GM23338 (cell line): ENCODE data around the gene LINC00632. TPM values are rescaled to one million over a fixed set of nuclear protein-coding genes. Genes with fewer than 3 reads are reported as not detected.
A peak's percentile ranks its signal among the peaks of the same experiment; 100 is the strongest.

Experiments
- ATAC-seq: fragments of 200-7000 bp; cut with Tn5 transposase; 3 replicates; pipeline ENCODE4 v1.9.1; 2020
- DNase-seq: peaks from one replicate; pipeline ENCODE4 v3.0.0-alpha.2; 2015; ENCODE audit warnings: low spot score
- H2AFZ ChIP-seq: fragments of 200-600 bp; sonication (generic); 2 replicates; pipeline ENCODE4 v1.8.0; 2016; ENCODE audit warnings: antibody characterized with exemption, mild to moderate bottlenecking, moderate library complexity
- H3F3A ChIP-seq: fragments of 200-600 bp; sonication (generic); replicated peaks from 2 replicates; pipeline ENCODE4 v1.8.0; 2017; ENCODE audit warnings: antibody characterized with exemption, mixed run types, low read depth
- H3K27ac ChIP-seq: fragments of 200-600 bp; sonication (generic); 2 replicates; pipeline ENCODE4 v1.6.1; 2016; ENCODE audit warnings: low read depth
- H3K27me3 ChIP-seq: fragments of 200-600 bp; sonication (generic); 2 replicates; pipeline ENCODE4 v1.8.0; 2016; ENCODE audit warnings: mild to moderate bottlenecking, mixed run types, moderate library complexity; ENCODE audit not compliant: insufficient read depth
- H3K36me3 ChIP-seq: fragments of 200-600 bp; sonication (generic); 2 replicates; pipeline ENCODE4 v1.8.0; 2016; ENCODE audit warnings: mild to moderate bottlenecking; ENCODE audit not compliant: insufficient read depth
- H3K4me1 ChIP-seq: fragments of 200-600 bp; sonication (generic); 2 replicates; pipeline ENCODE4 v1.8.0; 2016; ENCODE audit warnings: mild to moderate bottlenecking, moderate library complexity; ENCODE audit not compliant: insufficient read depth
- H3K4me2 ChIP-seq: fragments of 200-600 bp; sonication (generic); 2 replicates; pipeline ENCODE4 v1.7.1; 2017; ENCODE audit warnings: mixed run types
- H3K4me3 ChIP-seq: fragments of 200-600 bp; sonication (generic); 2 replicates; pipeline ENCODE4 v1.6.1; 2016; ENCODE audit warnings: mixed run types
- H3K79me2 ChIP-seq: fragments of 200-600 bp; sonication (generic); replicated peaks from 2 replicates; pipeline ENCODE4 v1.8.0; 2017; ENCODE audit warnings: mild to moderate bottlenecking; ENCODE audit not compliant: insufficient read depth
- H3K9me2 ChIP-seq: fragments of 200-600 bp; sonication (generic); 2 replicates; pipeline ENCODE4 v1.8.0; 2017; ENCODE audit not compliant: insufficient read depth
- H4K20me1 ChIP-seq: fragments of 200-600 bp; sonication (generic); replicated peaks from 2 replicates; pipeline ENCODE4 v1.8.0; 2017; ENCODE audit warnings: mild to moderate bottlenecking; ENCODE audit not compliant: insufficient read depth
- H3K27ac Mint-ChIP-seq: 2 replicates; pipeline ENCODE4 v1.8.0; 2020; ENCODE audit warnings: inconsistent platforms, mild to moderate bottlenecking, moderate library complexity, mixed read lengths
- H3K27me3 Mint-ChIP-seq: 3 replicates; pipeline ENCODE4 v1.8.0; 2022; ENCODE audit warnings: low read depth, mild to moderate bottlenecking, moderate library complexity, mixed read lengths, inconsistent platforms; ENCODE audit not compliant: insufficient read depth, poor library complexity
- H3K36me3 Mint-ChIP-seq: 3 replicates; pipeline ENCODE4 v1.8.0; 2021; ENCODE audit warnings: low read depth, mild to moderate bottlenecking, inconsistent platforms, moderate library complexity, mixed read lengths
- H3K4me1 Mint-ChIP-seq: 3 replicates; pipeline ENCODE4 v1.8.0; 2020; ENCODE audit warnings: mild to moderate bottlenecking, inconsistent platforms, mixed read lengths
- H3K4me3 Mint-ChIP-seq: 3 replicates; pipeline ENCODE4 v1.8.0; 2021; ENCODE audit warnings: moderate library complexity, mild to moderate bottlenecking, inconsistent platforms, mixed read lengths
- H3K9me3 Mint-ChIP-seq: 3 replicates; pipeline ENCODE4 v1.8.0; 2020; ENCODE audit warnings: moderate library complexity, mild to moderate bottlenecking, inconsistent platforms, mixed read lengths
- ETS1 ChIP-seq: IDR thresholded peaks from 2 replicates; pipeline ENCODE4 v1.6.1; 2016; ENCODE audit warnings: antibody characterized with exemption
- NANOG ChIP-seq: IDR thresholded peaks from 2 replicates; pipeline ENCODE4 v1.6.1; 2016; ENCODE audit warnings: antibody characterized with exemption, borderline replicate concordance
- STAT1 ChIP-seq: IDR thresholded peaks from one replicate; pipeline ENCODE4 v1.6.1; 2016; ENCODE audit warnings: antibody characterized with exemption; ENCODE audit not compliant: unreplicated experiment
- polyA plus RNA-seq: library from polyadenylated mRNA; unstranded; fragments of >200 nt; fragmentation: Nextera tagmentation; extraction: Ambion mirVana; gene quantifications from 2 replicates; pipeline ENCODE4 v1.2.1, GENCODE V29; 2016
- total RNA-seq: library from RNA; depleted of rRNA; stranded (reverse); fragments of >200 nt; shearing (Covaris generic); gene quantifications from 2 replicates; pipeline ENCODE4 v1.2.3, GENCODE V29; 2014
- TF ChIP-seq, protein P1 (sequence below): fragments of 250-450 bp; sonication (Bioruptor Pico); IDR thresholded peaks from 2 replicates; pipeline ENCODE4 v1.5.0; 2020; ENCODE audit warnings: mild to moderate bottlenecking, moderate library complexity

LINC00632 gene
- total and polyA plus RNA-seq, 2 experiments from 2014 or later, result 10.9 to 25.2 TPM

DNA sequence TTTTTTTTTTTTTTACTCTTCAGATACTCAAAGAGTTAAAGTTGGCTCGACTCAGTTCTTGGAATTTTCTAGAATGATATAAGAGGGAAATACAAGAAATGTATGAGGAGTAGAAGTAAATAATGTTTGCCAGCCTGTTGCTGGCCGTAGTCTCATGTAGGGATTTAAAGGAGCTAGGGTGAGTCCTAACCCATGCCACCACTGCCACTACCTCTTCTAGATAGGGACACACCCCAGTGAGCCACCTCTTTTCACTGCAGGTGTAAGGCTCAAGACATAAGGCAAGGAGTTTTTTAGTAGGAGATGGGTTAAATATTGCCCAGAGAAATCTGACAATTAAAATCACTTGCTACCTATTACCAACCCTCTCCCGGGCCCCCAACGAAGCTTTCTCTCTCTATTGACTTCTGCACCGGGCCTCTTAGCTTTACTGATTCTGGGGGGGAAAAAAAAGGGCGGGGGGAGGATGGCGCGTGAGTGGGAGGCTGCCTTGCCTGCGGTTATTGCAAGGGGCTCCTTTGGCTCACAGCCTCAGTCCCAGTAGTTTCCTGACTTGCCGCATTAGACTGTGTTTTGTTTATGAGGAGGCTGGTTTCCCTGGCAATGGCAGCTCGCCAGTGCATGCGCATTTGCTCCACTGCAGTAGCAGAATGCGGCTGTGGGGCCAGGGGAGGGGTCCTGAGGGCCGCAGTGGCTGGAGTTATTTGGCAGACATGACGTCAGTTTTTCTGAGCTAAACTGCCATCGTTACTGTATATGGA is 3.0 kb downstream of the LINC00632 start:
- no peaks in the 10 kb centered on the region for H3K9me2 ChIP-seq
- Mint-ChIP-seq H3K27ac (peak overlapping the region; percentile 91), H3K9me3 (no peaks in the 10 kb centered on the region), H3K4me1 (peaks cover 13% of the 10 kb centered on the region; the same call in 2 of the 3 replicates), H3K36me3 (no peaks in the 10 kb centered on the region), H3K27me3 (peaks cover 5% of the 10 kb centered on the region), H3K4me3 (peak overlapping the region; percentile 47)
- TF ChIP-seq, protein P1, sequence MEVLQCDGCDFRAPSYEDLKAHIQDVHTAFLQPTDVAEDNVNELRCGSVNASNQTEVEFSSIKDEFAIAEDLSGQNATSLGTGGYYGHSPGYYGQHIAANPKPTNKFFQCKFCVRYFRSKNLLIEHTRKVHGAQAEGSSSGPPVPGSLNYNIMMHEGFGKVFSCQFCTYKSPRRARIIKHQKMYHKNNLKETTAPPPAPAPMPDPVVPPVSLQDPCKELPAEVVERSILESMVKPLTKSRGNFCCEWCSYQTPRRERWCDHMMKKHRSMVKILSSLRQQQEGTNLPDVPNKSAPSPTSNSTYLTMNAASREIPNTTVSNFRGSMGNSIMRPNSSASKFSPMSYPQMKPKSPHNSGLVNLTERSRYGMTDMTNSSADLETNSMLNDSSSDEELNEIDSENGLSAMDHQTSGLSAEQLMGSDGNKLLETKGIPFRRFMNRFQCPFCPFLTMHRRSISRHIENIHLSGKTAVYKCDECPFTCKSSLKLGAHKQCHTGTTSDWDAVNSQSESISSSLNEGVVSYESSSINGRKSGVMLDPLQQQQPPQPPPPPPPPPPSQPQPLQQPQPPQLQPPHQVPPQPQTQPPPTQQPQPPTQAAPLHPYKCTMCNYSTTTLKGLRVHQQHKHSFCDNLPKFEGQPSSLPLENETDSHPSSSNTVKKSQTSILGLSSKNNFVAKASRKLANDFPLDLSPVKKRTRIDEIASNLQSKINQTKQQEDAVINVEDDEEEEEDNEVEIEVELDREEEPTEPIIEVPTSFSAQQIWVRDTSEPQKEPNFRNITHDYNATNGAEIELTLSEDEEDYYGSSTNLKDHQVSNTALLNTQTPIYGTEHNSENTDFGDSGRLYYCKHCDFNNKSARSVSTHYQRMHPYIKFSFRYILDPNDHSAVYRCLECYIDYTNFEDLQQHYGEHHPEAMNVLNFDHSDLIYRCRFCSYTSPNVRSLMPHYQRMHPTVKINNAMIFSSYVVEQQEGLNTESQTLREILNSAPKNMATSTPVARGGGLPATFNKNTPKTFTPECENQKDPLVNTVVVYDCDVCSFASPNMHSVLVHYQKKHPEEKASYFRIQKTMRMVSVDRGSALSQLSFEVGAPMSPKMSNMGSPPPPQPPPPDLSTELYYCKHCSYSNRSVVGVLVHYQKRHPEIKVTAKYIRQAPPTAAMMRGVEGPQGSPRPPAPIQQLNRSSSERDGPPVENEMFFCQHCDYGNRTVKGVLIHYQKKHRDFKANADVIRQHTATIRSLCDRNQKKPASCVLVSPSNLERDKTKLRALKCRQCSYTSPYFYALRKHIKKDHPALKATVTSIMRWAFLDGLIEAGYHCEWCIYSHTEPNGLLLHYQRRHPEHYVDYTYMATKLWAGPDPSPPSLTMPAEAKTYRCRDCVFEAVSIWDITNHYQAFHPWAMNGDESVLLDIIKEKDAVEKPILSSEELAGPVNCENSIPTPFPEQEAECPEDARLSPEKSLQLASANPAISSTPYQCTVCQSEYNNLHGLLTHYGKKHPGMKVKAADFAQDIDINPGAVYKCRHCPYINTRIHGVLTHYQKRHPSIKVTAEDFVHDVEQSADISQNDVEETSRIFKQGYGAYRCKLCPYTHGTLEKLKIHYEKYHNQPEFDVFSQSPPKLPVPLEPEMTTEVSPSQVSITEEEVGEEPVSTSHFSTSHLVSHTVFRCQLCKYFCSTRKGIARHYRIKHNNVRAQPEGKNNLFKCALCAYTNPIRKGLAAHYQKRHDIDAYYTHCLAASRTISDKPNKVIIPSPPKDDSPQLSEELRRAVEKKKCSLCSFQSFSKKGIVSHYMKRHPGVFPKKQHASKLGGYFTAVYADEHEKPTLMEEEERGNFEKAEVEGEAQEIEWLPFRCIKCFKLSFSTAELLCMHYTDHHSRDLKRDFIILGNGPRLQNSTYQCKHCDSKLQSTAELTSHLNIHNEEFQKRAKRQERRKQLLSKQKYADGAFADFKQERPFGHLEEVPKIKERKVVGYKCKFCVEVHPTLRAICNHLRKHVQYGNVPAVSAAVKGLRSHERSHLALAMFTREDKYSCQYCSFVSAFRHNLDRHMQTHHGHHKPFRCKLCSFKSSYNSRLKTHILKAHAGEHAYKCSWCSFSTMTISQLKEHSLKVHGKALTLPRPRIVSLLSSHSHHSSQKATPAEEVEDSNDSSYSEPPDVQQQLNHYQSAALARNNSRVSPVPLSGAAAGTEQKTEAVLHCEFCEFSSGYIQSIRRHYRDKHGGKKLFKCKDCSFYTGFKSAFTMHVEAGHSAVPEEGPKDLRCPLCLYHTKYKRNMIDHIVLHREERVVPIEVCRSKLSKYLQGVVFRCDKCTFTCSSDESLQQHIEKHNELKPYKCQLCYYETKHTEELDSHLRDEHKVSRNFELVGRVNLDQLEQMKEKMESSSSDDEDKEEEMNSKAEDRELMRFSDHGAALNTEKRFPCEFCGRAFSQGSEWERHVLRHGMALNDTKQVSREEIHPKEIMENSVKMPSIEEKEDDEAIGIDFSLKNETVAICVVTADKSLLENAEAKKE (CRISPR knock-in tag), result no peak
- TF ChIP-seq NANOG, result no peak
- no peak for TF ChIP-seq ETS1
- no peak for TF ChIP-seq STAT1
- H3K79me2 ChIP-seq, result no peaks in the 10 kb centered on the region
- H3K36me3 ChIP-seq, result no peaks in the 10 kb centered on the region
- H2AFZ ChIP-seq, result no peak overlapping the region
- peak; percentile 79 for DNase-seq
- peak; percentile 86 for ATAC-seq
- H3K4me3 ChIP-seq, result no peak overlapping the region
- no peaks in the 10 kb centered on the region for H4K20me1 ChIP-seq
- H3K4me2 ChIP-seq, result peak overlapping the region; percentile 52; the same call in 1 of the 2 replicates
- H3F3A ChIP-seq, result no peaks in the 10 kb centered on the region
- peaks cover 4% of the 10 kb centered on the region; the same call in 1 of the 2 replicates for H3K4me1 ChIP-seq
- H3K27me3 ChIP-seq, result no peaks in the 10 kb centered on the region
- peak overlapping the region; percentile 48; the same call in 1 of the 2 replicates for H3K27ac ChIP-seq
